Measurements from ENCODE around the gene KIAA1217.

KIAA1217 gene

DNA sequence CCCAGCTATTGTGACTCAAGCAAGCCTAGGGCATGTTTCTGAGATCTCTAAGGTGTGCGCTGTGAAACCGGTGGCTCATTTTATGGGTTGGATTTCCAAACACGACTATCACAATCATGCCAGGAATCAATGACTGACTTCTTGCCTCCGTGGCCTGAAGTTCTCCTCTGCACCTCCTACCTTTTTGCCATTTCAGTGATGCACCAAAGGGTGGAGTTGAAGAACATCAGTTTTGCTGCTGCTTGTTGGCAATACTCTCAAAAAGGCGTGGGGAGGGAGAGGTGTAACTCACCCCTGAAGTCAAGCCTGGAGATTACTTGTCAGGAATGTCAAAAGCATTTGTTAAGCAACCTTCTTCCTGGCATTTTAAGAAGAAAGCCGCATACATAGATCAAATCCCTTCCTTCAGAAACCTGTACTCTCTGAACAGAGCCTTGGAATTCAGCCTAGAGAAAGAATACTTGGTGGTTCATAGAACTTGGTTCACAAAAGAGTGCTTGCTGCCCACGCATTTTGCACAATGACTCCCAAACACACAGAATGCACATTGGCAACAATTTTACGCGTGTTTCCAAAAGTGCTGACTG, 41.0 kb downstream of the KIAA1217 start:
- DNase-seq (no peak), ATAC-seq (ENCODE audit: insufficient read depth, low read depth) (no peak)
- H2AFZ ChIP-seq (ENCODE audit: low read depth, low read length): no peak overlapping the region
- H3K27ac ChIP-seq (ENCODE audit: low read length): no peak overlapping the region
- H3K27me3 ChIP-seq (ENCODE audit: insufficient read depth, low read length, poor library complexity): no peaks in the 10 kb centered on the region
- TF ChIP-seq EZH2 (IDR thresholded peaks at IDR 0.05; ENCODE audit: borderline replicate concordance, low read depth, low read length, severe bottlenecking): no peak
- TF ChIP-seq, protein P1, sequence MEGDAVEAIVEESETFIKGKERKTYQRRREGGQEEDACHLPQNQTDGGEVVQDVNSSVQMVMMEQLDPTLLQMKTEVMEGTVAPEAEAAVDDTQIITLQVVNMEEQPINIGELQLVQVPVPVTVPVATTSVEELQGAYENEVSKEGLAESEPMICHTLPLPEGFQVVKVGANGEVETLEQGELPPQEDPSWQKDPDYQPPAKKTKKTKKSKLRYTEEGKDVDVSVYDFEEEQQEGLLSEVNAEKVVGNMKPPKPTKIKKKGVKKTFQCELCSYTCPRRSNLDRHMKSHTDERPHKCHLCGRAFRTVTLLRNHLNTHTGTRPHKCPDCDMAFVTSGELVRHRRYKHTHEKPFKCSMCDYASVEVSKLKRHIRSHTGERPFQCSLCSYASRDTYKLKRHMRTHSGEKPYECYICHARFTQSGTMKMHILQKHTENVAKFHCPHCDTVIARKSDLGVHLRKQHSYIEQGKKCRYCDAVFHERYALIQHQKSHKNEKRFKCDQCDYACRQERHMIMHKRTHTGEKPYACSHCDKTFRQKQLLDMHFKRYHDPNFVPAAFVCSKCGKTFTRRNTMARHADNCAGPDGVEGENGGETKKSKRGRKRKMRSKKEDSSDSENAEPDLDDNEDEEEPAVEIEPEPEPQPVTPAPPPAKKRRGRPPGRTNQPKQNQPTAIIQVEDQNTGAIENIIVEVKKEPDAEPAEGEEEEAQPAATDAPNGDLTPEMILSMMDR (IDR thresholded peaks at IDR 0.05; ENCODE audit: borderline replicate concordance, extremely low read depth, low read length, poor library complexity, severe bottlenecking): no peak
- no peak overlapping the region for H3K9ac ChIP-seq (ENCODE audit: low read depth, low read length)
- no peaks in the 10 kb centered on the region for H3K79me2 ChIP-seq (ENCODE audit: insufficient read depth, low read length)
- no peak overlapping the region for H3K4me2 ChIP-seq (ENCODE audit: insufficient read depth, low read length)
- H3K36me3 ChIP-seq (ENCODE audit: insufficient read depth, low read length): no peaks in the 10 kb centered on the region
- no peaks in the 10 kb centered on the region for H3K4me1 ChIP-seq (ENCODE audit: insufficient read depth, low read length)
- no peaks in the 10 kb centered on the region for H3K9me3 ChIP-seq (ENCODE audit: insufficient read depth, low read length, severe bottlenecking)
- no peak overlapping the region for H3K4me3 ChIP-seq (ENCODE audit: low read depth in 1 of 2, low read length in 2 of 2)
- no peaks in the 10 kb centered on the region for H4K20me1 ChIP-seq (ENCODE audit: insufficient read depth, low read length)

GRCh38 chr10:24251547-24251946, 42.6 kb downstream of the KIAA1217 start:
- Histone ChIP-seq H3K4me3 (ENCODE audit: low read depth in 1 of 2, low read length in 2 of 2) (no peak overlapping the region), H3K4me2 (ENCODE audit: insufficient read depth, low read length) (no peak overlapping the region), H2AFZ (ENCODE audit: low read depth, low read length) (no peak overlapping the region), H4K20me1 (ENCODE audit: insufficient read depth, low read length) (no peaks in the 10 kb centered on the region), H3K9me3 (ENCODE audit: insufficient read depth, low read length, severe bottlenecking) (no peaks in the 10 kb centered on the region), H3K9ac (ENCODE audit: low read depth, low read length) (no peak overlapping the region), H3K27ac (ENCODE audit: low read length) (no peak overlapping the region), H3K36me3 (ENCODE audit: insufficient read depth, low read length) (no peaks in the 10 kb centered on the region), H3K4me1 (ENCODE audit: insufficient read depth, low read length) (no peaks in the 10 kb centered on the region), H3K27me3 (ENCODE audit: insufficient read depth, low read length, poor library complexity) (no peaks in the 10 kb centered on the region), H3K79me2 (ENCODE audit: insufficient read depth, low read length) (no peaks in the 10 kb centered on the region)
- DNase-seq (no peak), ATAC-seq (ENCODE audit: insufficient read depth, low read depth) (no peak)
- TF ChIP-seq, protein P1 (IDR thresholded peaks at IDR 0.05; ENCODE audit: borderline replicate concordance, extremely low read depth, low read length, poor library complexity, severe bottlenecking): no peak
- TF ChIP-seq EZH2 (IDR thresholded peaks at IDR 0.05; ENCODE audit: borderline replicate concordance, low read depth, low read length, severe bottlenecking): no peak

- Histone ChIP-seq H3K9ac (ENCODE audit: low read depth, low read length) (no peak overlapping the region), H3K4me1 (ENCODE audit: insufficient read depth, low read length) (no peaks in the 10 kb centered on the region), H4K20me1 (ENCODE audit: insufficient read depth, low read length) (no peaks in the 10 kb centered on the region)
Observed at GRCh38 chr10:24254180-24254579, 45.2 kb downstream of the KIAA1217 start.

More at GRCh38 chr10:24254180-24254579, 45.2 kb downstream of the KIAA1217 start:
- no peak overlapping the region for H3K27ac ChIP-seq (ENCODE audit: low read length)
- no peak overlapping the region for H3K4me2 ChIP-seq (ENCODE audit: insufficient read depth, low read length)
- DNase-seq (no peak), ATAC-seq (ENCODE audit: insufficient read depth, low read depth) (no peak)
- H2AFZ ChIP-seq (ENCODE audit: low read depth, low read length): no peak overlapping the region
- no peaks in the 10 kb centered on the region for H3K9me3 ChIP-seq (ENCODE audit: insufficient read depth, low read length, severe bottlenecking)
- no peak for TF ChIP-seq EZH2 (IDR thresholded peaks at IDR 0.05; ENCODE audit: borderline replicate concordance, low read depth, low read length, severe bottlenecking)
- TF ChIP-seq, protein P1 (IDR thresholded peaks at IDR 0.05; ENCODE audit: borderline replicate concordance, extremely low read depth, low read length, poor library complexity, severe bottlenecking): no peak
- no peaks in the 10 kb centered on the region for H3K79me2 ChIP-seq (ENCODE audit: insufficient read depth, low read length)
- no peaks in the 10 kb centered on the region for H3K36me3 ChIP-seq (ENCODE audit: insufficient read depth, low read length)
- H3K4me3 ChIP-seq (ENCODE audit: low read depth in 1 of 2, low read length in 2 of 2): no peak overlapping the region
- no peaks in the 10 kb centered on the region for H3K27me3 ChIP-seq (ENCODE audit: insufficient read depth, low read length, poor library complexity)
